NCI-H524 (cell line): ENCODE data around the gene ADSL.

Experiments used
- DNase-seq, 2 experiments: peaks; one replicate each; lab custom pipeline; 2025; lab: John Stamatoyannopoulos, UW

The ADSL gene

DNA sequence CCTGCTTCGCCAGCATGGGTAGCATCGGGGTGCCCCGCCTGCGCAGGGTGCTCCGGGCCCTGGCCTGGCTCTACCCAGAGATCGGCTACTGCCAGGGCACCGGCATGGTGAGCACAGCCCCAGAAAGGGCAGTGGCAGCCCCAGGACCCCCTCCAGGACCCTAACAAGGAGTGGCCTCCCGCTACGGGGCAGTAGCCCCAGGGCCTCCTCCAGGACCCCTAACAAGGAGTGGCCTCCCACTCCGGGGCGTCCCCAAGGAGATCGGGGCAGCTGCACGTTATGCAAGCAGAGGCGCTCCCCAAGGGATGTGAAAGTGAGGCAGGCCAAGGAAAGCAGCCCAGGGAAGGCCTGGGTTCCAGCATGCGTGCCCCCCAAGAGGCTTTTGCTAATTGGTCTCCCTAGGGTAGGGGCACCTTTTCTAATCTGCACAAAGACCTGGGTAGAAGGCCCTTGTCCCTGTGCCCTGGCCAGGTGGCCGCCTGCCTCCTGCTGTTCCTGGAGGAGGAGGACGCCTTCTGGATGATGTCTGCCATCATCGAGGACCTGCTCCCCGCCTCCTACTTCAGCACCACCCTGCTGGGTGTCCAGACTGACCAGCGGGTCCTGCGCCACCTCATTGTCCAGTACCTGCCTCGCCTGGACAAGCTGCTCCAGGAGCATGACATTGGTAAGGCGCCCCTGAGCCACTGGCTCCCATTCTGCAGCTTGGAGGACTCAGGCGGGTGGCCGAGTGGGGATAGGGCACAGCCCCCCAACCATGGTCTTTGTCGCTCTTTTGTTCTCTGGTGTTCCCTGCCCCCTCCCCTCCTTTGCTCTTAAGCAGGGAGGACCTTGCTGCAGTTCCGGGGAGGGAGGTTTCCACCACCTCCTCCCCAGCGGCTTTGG lies 59.1 kb downstream of the ADSL start:
- no peak for DNase-seq

DNA sequence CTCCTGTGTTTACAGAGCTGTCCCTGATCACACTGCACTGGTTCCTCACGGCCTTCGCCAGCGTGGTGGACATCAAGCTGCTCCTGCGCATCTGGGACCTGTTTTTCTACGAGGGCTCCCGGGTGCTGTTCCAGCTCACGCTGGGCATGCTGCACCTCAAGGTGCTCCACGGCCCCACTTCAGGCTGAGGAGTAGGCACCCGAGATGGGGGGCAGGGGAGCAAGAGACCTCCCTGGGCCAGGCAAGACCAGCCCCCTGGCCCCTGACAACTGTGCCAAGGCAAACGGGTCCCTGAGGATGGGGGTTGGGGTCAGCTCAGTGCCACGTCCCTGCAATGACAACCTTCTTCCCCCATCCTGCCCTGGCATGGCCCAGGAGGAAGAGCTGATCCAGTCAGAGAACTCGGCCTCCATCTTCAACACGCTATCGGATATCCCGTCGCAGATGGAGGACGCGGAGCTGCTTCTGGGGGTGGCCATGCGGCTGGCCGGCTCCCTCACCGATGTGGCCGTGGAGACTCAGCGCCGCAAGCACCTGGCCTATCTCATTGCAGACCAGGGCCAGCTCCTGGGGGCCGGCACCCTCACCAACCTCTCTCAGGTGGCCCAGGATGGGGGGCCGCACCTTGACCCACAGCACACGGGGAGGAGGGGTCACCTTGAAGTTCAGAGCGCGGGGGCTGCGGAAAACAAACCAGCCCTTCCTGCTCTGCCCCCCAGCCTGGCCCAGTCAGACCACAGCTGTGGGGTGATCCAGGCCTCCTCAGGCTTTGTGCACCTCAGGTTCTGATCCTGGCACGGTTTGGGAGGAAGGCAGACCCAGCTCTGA lies 60.0 kb downstream of the ADSL start:
- no peak for DNase-seq

DNA sequence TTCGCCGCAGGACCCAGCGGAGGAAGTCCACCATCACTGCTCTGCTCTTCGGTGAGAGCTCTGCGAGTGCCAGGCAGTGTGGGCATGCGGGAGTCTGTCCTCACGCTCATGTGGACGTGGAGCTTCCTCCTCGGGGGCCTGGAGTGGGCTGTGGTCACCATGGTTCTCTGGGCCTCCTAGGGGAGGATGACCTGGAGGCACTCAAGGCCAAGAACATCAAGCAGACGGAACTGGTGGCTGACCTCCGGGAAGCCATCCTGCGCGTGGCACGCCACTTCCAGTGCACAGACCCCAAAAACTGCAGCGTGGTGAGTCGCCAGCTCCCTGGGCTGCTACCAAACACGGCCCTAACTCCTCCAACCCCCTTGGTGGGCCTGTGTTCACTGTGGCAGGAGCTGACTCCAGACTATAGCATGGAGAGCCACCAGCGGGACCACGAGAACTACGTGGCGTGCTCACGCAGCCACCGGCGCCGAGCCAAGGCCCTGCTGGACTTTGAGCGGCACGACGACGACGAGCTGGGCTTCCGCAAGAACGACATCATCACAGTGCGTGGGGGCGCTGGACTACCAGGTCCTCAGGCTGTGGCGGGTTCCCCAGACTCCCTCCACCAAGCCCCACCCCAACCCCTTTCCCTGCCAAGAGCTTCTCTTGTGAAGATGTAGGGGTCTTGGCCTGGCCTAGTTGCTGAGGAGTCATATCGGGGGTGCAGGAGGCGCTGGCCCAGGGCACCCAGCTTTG lies 60.9 kb downstream of the ADSL start:
- DNase-seq, result no peak

DNA sequence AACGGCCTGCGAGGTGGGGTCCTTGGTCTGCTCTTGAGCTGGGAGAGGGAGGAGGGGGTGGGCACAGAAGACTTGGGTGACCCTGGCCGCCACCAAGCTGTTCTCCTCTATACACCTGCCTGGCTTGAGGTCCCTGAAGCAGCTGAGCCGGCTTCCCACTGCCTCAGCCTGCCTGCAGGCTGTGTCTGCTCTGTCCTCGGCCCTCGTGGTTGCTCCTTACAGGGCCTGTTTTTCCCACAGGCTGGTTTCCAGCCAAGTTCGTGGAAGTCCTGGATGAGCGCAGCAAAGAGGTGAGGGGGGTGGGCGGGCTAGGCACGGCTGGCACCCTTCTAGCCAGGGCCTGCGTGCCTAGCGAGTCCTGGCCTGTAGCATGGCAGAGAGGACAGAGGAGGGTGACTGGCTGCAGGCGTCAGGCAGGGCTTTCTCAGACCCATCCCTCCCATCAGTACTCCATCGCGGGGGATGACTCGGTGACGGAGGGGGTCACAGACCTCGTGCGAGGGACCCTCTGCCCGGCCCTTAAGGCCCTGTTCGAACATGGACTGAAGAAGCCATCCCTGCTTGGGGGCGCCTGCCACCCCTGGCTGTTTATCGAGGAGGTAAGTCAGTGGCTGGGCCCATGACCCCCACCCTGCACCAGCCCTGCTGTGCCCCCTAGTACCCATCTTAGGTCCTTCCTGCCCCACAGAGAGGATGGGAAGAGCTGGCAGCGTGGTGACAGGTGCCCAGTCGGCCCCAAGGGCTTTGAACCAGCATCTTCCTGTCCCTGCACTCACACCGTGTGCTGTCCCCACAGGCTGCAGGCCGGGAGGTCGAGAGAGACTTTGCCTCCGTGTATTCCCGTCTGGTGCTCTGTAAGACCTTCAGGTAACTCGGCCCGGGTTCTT lies 61.8 kb downstream of the ADSL start:
- no peak for DNase-seq

- DNase-seq, result no peak
Measured at GRCh38 chr22:40408718-40409612, 62.7 kb downstream of the ADSL start.

GRCh38 chr22:40409613-40410113 lies 63.4 kb downstream of the ADSL start:
- no peak for DNase-seq

DNA sequence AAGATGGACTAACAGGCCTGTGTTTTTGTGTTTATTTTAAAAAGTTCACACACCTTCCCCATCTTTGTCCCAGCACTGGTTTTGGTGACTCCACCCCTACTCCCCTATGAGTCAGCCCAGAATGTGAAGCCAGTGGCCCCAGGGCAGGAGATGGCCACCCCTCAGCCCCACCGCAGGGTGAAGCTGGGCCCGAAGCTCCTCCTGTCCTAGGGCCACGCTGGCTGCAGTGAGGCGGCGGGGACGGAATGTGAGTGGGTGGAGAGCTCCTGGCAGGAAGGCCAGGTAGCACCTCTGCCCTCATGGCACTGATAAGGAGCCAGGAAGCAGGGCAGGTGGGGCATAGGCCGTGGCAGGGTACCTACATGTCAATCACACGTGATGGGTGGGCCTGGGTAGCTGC lies 64.0 kb downstream of the ADSL start:
- DNase-seq, result no peak

DNA sequence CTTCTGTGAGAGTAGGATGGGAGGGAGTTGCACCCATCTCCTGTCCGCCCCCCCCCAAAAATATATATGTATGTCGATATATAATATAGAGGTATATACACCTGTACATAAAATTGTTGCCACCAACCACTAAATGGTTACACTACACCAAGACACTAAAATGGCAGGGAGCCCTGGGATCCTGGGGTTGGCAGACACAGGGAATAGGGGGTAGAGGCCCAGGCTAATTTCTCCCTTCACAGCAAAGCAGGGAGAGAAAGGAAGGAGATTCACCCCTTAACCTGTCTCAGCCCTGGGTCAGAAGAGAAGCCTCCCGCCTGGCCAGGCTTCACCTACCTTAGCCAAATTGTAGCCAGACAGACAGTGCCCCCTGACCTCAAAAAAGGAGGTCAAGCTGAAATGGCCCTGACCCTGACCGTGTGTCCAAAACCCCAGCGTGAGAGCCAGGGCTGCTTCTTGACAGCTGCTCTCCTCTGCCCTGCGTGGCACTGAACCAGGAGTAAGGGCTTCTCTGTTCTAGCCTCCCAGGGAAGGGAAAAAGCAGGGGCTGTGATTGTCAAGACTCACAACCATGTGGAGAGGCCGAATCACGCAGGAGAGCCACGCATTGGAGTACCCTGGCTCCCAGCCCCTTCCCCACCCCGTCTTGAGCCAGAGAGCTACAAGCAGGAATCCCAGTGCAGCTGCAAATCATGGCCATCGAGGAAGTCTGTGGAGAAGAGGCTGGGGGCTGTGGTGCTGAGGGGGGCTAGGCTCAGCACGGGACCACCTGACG lies 64.6 kb downstream of the ADSL start:
- no peak for DNase-seq

DNA sequence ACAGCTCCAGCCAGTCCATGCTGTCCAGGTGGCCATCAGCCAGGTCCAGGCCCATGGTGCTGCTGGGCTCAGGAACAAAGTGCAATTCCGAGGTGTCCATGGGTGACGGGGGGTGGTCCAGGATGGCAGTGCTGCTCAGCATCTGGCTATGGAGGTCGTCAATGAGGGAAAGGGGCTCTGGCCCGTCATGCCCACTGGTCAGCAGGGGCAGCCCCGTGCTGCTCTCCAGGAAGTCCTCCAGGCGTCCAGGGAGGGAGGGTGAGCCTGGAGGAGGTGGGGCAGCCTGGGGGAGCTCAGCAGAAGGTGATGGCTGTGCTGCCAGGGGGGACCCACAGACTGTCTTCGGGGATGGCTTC lies 65.2 kb downstream of the ADSL start:
- DNase-seq, result no peak

- no peak for DNase-seq
Measured at GRCh38 chr22:40412441-40412840, 66.1 kb downstream of the ADSL start.

DNA sequence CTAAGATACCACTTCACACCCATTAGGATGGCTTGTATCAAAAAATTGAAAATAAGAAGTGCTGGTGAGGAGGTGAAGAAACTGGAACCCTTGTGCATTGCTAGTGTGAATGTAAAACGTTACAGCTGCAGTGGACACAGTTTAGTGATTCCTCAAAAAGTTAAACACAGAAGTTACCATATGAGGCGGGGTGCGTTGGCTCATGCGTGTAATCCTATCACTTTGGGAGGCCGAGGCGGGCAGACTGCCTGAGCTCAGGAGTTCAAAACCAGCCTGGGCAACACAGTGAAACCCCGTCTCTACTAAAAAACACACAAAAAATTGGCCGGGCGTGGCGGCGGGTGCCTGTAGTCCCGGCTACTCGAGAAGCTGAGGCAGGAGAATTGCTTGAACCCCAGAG lies 67.6 kb downstream of the ADSL start:
- no peak for DNase-seq

DNA sequence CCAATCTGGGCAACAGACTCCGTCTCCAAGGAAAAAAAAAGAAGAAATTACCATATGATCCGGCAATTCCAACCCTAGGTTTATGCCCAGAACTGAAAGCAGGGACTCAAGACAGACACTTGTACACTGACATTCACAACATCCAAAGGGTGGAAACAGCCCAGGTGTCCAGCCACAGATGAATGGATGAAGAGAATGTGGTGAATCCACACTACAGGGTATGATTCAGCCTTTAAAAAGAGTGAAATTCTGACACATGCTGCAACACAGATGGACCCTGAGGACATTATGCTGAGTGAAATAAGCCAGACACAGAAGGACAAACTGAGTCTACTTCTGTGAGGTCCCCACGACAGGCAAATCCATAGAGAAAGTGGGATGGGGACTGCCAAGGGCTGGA lies 68.0 kb downstream of the ADSL start:
- no peak for DNase-seq

DNA sequence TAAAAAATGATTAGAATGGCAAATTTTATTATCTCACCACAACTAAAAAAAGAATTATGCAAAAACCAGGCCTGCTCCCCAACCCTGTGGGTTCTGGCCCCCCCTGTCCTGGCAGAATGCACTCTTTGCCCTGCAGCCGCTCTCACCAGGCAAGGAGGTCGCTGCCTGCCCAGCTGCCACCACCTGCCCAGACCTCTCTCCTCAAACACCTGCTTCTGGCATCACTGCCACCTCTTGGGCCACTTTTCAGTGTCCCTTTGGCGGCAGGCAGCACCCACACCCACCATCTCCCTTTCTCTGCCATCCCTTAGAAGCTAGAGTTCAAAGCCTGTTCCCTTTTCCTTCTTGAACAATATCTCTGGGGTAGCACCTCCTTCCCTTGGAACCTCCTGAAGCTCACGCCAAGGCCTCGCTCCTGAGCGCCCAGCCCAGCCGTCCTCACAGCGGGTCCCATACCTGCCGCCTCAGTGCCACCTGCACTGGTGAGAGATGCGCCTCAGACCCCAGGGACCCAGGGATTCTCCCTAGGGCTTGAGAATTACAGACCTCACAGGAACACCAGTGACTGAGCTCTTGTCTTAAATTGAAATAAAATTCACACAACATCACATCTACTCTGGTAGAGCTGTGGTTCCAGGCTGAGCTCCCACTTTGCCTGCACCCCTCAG lies 68.7 kb downstream of the ADSL start:
- no peak for DNase-seq

DNA sequence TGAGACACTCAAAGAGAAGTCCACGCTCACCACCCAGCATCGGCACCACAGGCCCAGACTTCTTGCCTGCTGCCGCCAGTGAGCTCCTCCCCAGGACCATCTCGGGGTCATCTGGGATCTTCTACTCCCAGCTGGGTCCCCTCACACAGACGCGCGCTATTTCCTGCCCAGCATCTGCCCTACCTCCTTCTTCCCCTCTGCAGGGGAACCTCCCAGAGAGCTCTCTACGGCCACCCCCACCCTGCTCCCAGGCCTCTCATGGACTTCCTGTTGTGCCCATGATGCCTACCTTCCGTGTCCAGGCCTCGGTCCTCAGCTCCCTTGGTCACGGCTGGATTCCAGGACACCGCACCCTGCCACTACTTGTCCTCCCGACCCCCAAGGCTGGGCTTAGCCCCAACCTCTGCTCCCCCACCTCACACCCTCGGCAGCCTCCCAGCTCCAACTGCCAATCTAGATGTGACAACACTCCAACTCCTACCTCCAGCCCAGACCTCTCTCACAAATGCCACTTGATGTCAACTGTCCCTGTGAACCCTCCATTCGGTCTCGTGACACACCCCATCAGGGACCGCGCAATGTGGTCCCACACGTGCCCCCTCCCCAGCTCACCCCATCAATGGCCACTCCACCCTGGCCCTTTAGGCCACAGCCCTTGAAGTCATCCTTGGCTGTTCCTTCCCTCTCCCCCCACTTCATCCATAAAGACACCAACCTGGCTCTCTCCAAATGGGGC lies 69.4 kb downstream of the ADSL start:
- no peak for DNase-seq

GRCh38 chr22:40416267-40416570 lies 69.9 kb downstream of the ADSL start:
- no peak for DNase-seq

- DNase-seq, result no peak
Measured at GRCh38 chr22:40416636-40417035, 70.3 kb downstream of the ADSL start.

DNA sequence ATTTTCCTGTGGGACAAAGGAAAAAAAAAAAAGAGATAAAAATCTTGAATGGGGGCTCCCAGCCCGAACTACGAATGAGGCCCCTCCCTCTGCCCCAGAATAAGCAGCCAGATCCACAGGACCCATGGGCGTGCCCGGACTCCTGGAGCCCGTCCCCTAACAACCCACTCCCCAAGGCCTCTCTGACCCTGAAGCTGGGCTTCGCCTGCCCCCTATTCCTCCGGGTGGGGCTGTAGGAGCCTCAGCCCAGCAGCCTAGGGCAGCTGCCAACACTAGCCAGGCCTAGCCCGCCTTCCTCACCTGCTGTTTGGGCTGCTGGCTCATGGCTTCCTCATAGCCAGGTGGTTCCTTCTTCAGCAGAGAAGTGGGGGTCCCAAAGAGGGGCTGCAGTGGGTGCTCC lies 70.7 kb downstream of the ADSL start:
- no peak for DNase-seq

DNA sequence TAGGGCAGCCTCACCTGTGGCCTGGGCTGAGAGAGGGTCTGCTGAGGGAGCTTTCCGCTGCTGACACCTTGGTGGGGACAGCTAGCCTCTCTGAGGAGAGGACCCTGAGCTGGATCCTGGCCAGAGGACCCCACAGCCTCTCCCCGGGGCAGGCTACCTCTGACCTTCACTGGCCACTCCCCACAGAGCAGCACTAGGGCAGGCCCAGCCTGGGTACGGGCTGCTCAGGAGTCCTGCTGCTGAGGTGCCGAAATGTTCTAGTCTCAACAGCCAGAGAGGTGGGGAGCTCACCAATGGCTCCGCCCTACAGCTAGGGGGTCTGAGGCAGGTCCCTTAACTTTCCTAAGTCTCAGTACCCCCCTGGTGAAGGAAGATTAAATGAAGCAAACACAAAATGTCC lies 71.6 kb downstream of the ADSL start:
- no peak for DNase-seq
